ENCODE results near the gene KMT2B. TPM values are rescaled to one million over a fixed set of nuclear protein-coding genes. Genes with fewer than 3 reads are reported as not detected.

The KMT2B gene
- total and polyA plus RNA-seq, 9 of the 15 experiments (the other 6 are each of a cell fraction or from before 2014, with no cell fraction given) = 0.63 to 43.9 (median 8.1) TPM

DNA sequence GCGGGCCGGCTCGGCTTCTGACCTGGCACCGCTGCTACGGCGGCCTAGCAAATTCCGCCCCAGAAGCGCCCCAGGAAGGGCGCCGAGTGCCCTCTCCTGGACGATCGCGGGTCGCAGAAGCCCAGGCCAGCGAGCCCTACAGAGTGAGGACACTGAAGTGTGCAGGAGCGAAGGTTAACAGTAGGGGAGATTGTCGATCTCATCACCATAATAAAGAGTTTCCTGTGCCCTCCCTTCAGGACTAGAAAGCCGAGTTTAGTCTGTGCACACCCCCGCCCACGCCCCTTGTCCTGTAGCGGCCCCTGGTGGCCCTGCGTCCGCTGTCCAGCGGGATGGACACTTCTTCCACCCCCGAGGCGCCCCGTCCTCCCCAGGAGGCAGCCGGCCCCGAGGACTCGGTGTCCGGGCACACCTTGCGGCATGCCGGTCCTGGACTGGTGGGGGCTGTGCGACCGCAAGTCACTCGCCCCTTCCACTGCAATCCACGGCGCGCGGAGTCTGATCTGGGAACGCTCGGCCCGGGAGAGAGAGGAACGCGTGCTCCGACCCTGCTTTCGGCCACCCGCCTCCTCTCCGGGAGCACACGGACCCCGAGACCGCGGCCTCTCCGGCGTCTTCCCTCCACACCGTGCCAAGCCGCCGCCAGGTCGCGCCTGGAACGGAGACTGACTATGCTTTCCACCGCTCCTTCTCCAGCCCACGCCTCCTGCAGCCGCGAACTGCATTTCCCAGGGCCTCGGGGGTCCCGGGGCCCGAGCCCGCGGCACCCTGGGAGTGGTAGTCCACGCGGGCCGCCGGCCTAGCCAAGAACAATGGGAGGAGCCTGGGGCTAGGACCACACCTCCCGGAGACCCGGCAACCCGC lies 770 bp upstream of the KMT2B start (continued):
- TF ChIP-seq, protein P1, sequence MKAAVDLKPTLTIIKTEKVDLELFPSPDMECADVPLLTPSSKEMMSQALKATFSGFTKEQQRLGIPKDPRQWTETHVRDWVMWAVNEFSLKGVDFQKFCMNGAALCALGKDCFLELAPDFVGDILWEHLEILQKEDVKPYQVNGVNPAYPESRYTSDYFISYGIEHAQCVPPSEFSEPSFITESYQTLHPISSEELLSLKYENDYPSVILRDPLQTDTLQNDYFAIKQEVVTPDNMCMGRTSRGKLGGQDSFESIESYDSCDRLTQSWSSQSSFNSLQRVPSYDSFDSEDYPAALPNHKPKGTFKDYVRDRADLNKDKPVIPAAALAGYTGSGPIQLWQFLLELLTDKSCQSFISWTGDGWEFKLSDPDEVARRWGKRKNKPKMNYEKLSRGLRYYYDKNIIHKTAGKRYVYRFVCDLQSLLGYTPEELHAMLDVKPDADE (conservative IDR thresholded peaks at IDR 0.05; ENCODE audit: control insufficient read depth, low read depth, low read length) = peak; percentile 99
- TF ChIP-seq TAF1 (IDR thresholded peaks at IDR 0.05; ENCODE audit: control insufficient read depth, extremely low read depth, insufficient read depth, low read length, severe bottlenecking) (peak; percentile 51), NONO (IDR thresholded peaks at IDR 0.05; ENCODE audit: low read depth in 2 of 2, low read length in 1 of 2) (peak in 1 of 2 experiments; percentile 19; a peak in 2 of 4 replicates), FOXA3 (CRISPR knock-in tag; conservative IDR thresholded peaks at IDR 0.05 in 1 of 2, IDR thresholded peaks at IDR 0.05 in 1 of 2) (0 out of 4 replicates have a peak, but pooled peaks of 1 of the 2 experiments have one; percentile 62), ZBTB1 (CRISPR knock-in tag; IDR thresholded peaks at IDR 0.05; ENCODE audit: borderline replicate concordance, low read depth) (no peak)

All from K562 (cell line).